Subcutaneous preadipocyte (primary cell): ENCODE data around the gene MPZL2. TPM values are rescaled to one million over a fixed set of nuclear protein-coding genes. Genes with fewer than 3 reads are reported as not detected.

Experiments used
- small RNA-seq: library from RNA; depleted of rRNA; stranded (forward); fragments of <200 nt; gene quantifications from one replicate; pipeline ENCODE3, GENCODE V24; 2012
- total RNA-seq: library from RNA; depleted of rRNA; stranded (reverse); fragments of >200 nt; gene quantifications from 2 replicates; pipeline ENCODE4 v1.2.3, GENCODE V29; 2012

Gene MPZL2
- not detected in 2 replicates for total RNA-seq

GRCh38 chr11:118263695-118264568 is at the start of gene MPZL2:
TSS of gene MPZL2 (minus strand) at chr11:118264297. CDS start at chr11:118264153, 144 bp downstream.

GRCh38 chr11:118304568-118305248 is 40.6 kb upstream of the MPZL2 start, which contains the start of gene CD3E:
TSS of gene CD3E (plus strand) at chr11:118304730. CDS start at chr11:118304953, 223 bp downstream.

DNA sequence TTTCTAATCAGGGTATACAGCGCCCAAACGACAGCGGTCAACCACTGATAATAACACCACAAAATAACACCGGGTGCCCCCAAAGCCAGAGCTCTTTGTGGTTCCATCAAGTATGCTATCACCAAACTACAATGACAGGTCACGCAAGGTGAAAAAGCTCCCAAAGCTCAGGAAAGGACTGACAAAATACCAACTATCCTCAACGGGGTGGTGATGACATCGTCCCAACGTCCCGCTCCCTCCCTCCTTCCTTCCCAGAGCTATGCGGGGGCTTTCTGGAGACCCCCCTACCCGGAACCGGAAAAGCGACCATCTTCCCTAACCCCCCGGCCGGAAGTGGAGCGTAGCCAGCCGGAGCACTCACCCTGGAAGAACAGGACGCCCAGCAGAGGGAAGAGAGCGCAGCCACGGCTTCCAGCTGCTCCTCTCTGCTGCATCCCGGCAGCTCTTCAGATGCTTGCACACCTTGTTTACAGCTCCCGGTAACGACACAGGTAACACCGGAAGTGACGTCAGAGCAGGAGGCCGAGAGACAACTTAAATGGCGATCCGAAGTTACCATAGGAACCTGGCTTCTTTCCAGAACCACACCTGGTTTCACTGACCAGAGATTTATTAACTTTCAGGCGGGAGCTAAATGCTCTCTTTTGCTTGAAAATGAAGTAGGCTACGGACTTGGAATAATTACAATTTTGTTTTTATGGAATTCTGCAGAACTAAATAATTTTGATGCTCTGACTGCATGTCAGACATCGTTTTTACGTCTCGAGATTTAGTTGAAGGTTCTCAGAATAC is 12.0 kb downstream of the MPZL2 start, which contains the start of gene MPZL3:
TSS of gene MPZL3 (minus strand) at position 508 of the 795 bp plus-strand sequence. CDS start at position 437, 71 bp downstream.

GRCh38 chr11:118224511-118225188 is 39.4 kb downstream of the MPZL2 start, which contains the start of gene JAML:
TSS of gene JAML (minus strand) at chr11:118225011. CDS start at chr11:118214866, 10,145 bp downstream.

Small RNA genes within 50 kb of the gene (small RNA-seq; reads per million reads assigned to genes)
- gene HSPE1P18 = not detected

Other genes with a start within 250 kb of the MPZL2 start
- gene TMPRSS4, start 187.2 kb downstream of the MPZL2 start, total RNA-seq = not detected in 2 replicates
- gene SMIM35, start 177.3 kb downstream of the MPZL2 start, total RNA-seq = not detected in 2 replicates
- gene SCN4B, start 111.5 kb downstream of the MPZL2 start, total RNA-seq = not detected in 2 replicates
- under 0.01 TPM in 1 of 2 replicates, not detected in the other for gene SCN2B, start 87.7 kb downstream of the MPZL2 start, total RNA-seq
- not detected in 2 replicates for gene JAML, start 39.3 kb downstream of the MPZL2 start, total RNA-seq
- gene MPZL3, start 11.9 kb downstream of the MPZL2 start, total RNA-seq = 0.20 and 0.37 TPM in 2 replicates
- not detected in 2 replicates for gene CD3E, start 40.4 kb upstream of the MPZL2 start, total RNA-seq
- not detected in 2 replicates for gene CD3D, start 78.4 kb upstream of the MPZL2 start, total RNA-seq
- not detected in 2 replicates for gene CD3G, start 80.0 kb upstream of the MPZL2 start, total RNA-seq
- 43.4 and 54.2 TPM in 2 replicates for gene UBE4A, start 95.3 kb upstream of the MPZL2 start, total RNA-seq
- 26.6 and 31.6 TPM in 2 replicates for gene ATP5MG, start 137.3 kb upstream of the MPZL2 start, total RNA-seq
- 28.7 and 39.1 TPM in 2 replicates for gene KMT2A, start 172.2 kb upstream of the MPZL2 start, total RNA-seq